K562 (cell line): ENCODE measurements around the gene GGT6. TPM values are rescaled to one million over a fixed set of nuclear protein-coding genes. Genes with fewer than 3 reads are reported as not detected.

Experiments used
- ATAC-seq: fragments of 200-7000 bp; cut with Tn5 transposase; 3 replicates; pipeline ENCODE4 v1.9.1; 2020; ENCODE audit warnings: moderate library complexity
- BruUV-seq: library from RNA; stranded (reverse); fragments of 400-500 nt; replicated peaks from 2 replicates; lab custom pipeline; 2021; lab: Mats Ljungman, UMichigan
- CTCF ChIA-PET: fragments of 300-600 bp; formaldehyde crosslinking; extraction: SDS; loops from one replicate; lab custom pipeline; 2021; ENCODE audit warnings: low intra/inter-chr PET ratio; lab: Yijun Ruan, JAX
- POLR2A ChIA-PET: fragments of 300-600, 350-650 bp; sonication (Branson Sonifier 250); formaldehyde crosslinking; extraction: SDS; loops from one replicate; lab custom pipeline; 2021; ENCODE audit warnings: antibody characterized with exemption, inconsistent platforms; lab: Yijun Ruan, JAX
- DNase-seq, 4 experiments: peaks; one replicate each; pipeline versions ENCODE4 v3.0.0 to v3.0.0-alpha.2; 2011 to 2018; ENCODE audit warnings: low spot score in 3 of 4, mixed read lengths in 3 of 4; ENCODE audit errors: extremely low read depth in 1 of 4
- FAIRE-seq: peaks from 2 replicates; lab custom pipeline; 2011; peaks lifted over from hg19 to GRCh38; lab: Jason Lieb, UNC
- H2AFZ ChIP-seq: 2 replicates; pipeline ENCODE4 v1.6.0; 2011; ENCODE audit warnings: low read depth, low read length, control low read depth, inconsistent platforms
- H3K27ac ChIP-seq: fragments of 200-600 bp; 3 replicates; pipeline ENCODE4 v1.8.0; 2011; ENCODE audit warnings: low read depth, mild to moderate bottlenecking, control low read depth, inconsistent platforms, low read length, moderate library complexity, mixed read lengths; ENCODE audit errors: extremely low read depth
- H3K27me3 ChIP-seq, 2 experiments: fragments of 300-600 bp in 1 of 2; 2 replicates in 1 of 2; 3 replicates in 1 of 2; pipeline versions ENCODE4 v1.6.0 to v1.8.0; 2011; ENCODE audit warnings: inconsistent platforms in 2 of 2, low read length in 2 of 2, mild to moderate bottlenecking in 1 of 2, mixed read lengths in 1 of 2, moderate library complexity in 1 of 2; ENCODE audit not compliant: control insufficient read depth in 2 of 2, insufficient read depth in 2 of 2
- H3K36me3 ChIP-seq: fragments of 300-600 bp; 3 replicates; pipeline ENCODE4 v1.8.0; 2011; ENCODE audit warnings: mild to moderate bottlenecking, low read length, inconsistent platforms; ENCODE audit not compliant: control insufficient read depth, insufficient read depth
- H3K4me1 ChIP-seq, 2 experiments: fragments of 200-600 bp in 1 of 2; replicated peaks in 1 of 2; 2 replicates in 1 of 2; 3 replicates in 1 of 2; pipeline versions ENCODE4 v1.5.1 to v1.8.0; 2011; ENCODE audit warnings: inconsistent platforms in 2 of 2, low read length in 2 of 2, mild to moderate bottlenecking in 1 of 2, mixed read lengths in 1 of 2, moderate library complexity in 1 of 2; ENCODE audit not compliant: control insufficient read depth in 2 of 2, insufficient read depth in 2 of 2
- H3K4me2 ChIP-seq: 2 replicates; pipeline ENCODE4 v1.6.1; 2011; ENCODE audit warnings: low read length, control low read depth, inconsistent platforms, mixed read lengths; ENCODE audit not compliant: insufficient read depth
- H3K4me3 ChIP-seq: fragments of 200-600 bp; sonication (generic), shearing (Covaris generic); 2 replicates; pipeline ENCODE4 v1.5.1; 2016; ENCODE audit warnings: control low read depth, inconsistent platforms
- H3K79me2 ChIP-seq: fragments of 200-600 bp; 3 replicates; pipeline ENCODE4 v1.8.0; 2011; ENCODE audit warnings: low read length, inconsistent platforms; ENCODE audit not compliant: control insufficient read depth, insufficient read depth
- H3K9ac ChIP-seq, 2 experiments: 2 replicates each; pipeline versions ENCODE4 v1.6.0 to v1.6.1; 2011; ENCODE audit warnings: low read depth in 2 of 2, low read length in 2 of 2, control low read depth in 1 of 2, inconsistent platforms in 1 of 2, mild to moderate bottlenecking in 1 of 2, mixed read lengths in 1 of 2; ENCODE audit not compliant: insufficient read depth in 1 of 2
- H3K9me1 ChIP-seq: one replicate; pipeline ENCODE4 v1.6.0; 2011; ENCODE audit warnings: inconsistent platforms, mild to moderate bottlenecking, low read length, moderate library complexity; ENCODE audit not compliant: control insufficient read depth, insufficient read depth
- H3K9me3 ChIP-seq: replicated peaks from 2 replicates; pipeline ENCODE4 v1.5.1; 2011; ENCODE audit warnings: low read depth, low read length, inconsistent platforms; ENCODE audit not compliant: control insufficient read depth, insufficient read depth
- H4K20me1 ChIP-seq: replicated peaks from 2 replicates; pipeline ENCODE4 v1.6.1; 2011; ENCODE audit warnings: low read length, inconsistent platforms, mixed read lengths; ENCODE audit not compliant: control insufficient read depth, insufficient read depth
- CBFA2T3 ChIP-seq: fragments of 450-650 bp; IDR thresholded peaks from 2 replicates; pipeline ENCODE4 v1.6.1; 2017
- NFE2 ChIP-seq: IDR thresholded peaks from 2 replicates; pipeline ENCODE4 v1.6.1; 2014; ENCODE audit warnings: antibody characterized with exemption, low read depth
- NFIC ChIP-seq: fragments of 450-650 bp; IDR thresholded peaks from 2 replicates; pipeline ENCODE4 v1.6.1; 2017; ENCODE audit warnings: mild to moderate bottlenecking, inconsistent platforms
- NR0B1 ChIP-seq: fragments of 450-650 bp; IDR thresholded peaks from one replicate; pipeline ENCODE4 v1.6.1; 2018; ENCODE audit warnings: mild to moderate bottlenecking, moderate library complexity; ENCODE audit not compliant: partially characterized antibody
- PHF8 ChIP-seq: fragments of 200-600 bp; sonication (generic); IDR thresholded peaks from 2 replicates; pipeline ENCODE4 v1.6.1; 2012; ENCODE audit warnings: mixed run types, mild to moderate bottlenecking, inconsistent platforms, low read length, moderate library complexity, borderline replicate concordance
- ZBTB2 ChIP-seq: fragments of 450-650 bp; IDR thresholded peaks from 2 replicates; pipeline ENCODE4 v1.6.1; 2016; ENCODE audit warnings: antibody characterized with exemption
- ZC3H4 ChIP-seq: sonication (generic); formaldehyde crosslinking; IDR thresholded peaks from 2 replicates; pipeline ENCODE4 v1.9.0; 2021; ENCODE audit warnings: missing genetic modification reagents, borderline replicate concordance
- WGBS: fragments of 100-300 bp; shearing (Covaris generic); methylation state at CpG from one replicate; pipeline ENCODE4 v1.1.6; 2016; ENCODE audit warnings: low coverage, mixed read lengths; ENCODE audit not compliant: insufficient coverage; ENCODE audit errors: missing lambda C conversion rate; 5-methylcytosine and 5-hydroxymethylcytosine counted together
- in situ Hi-C: fragments of 300-500 bp; cut with MboI; formaldehyde crosslinking; loops from 4 replicates; pipeline ENCODE4 v1.15.0; 2018; ENCODE audit warnings: inconsistent platforms, mixed read lengths
- intact Hi-C: fragments of 100-400 bp; cut with micrococcal nuclease; formaldehyde crosslinking; loops from 2 replicates; pipeline ENCODE4 v1.14.2; 2022
- polyA plus RNA-seq, 8 experiments: library from polyadenylated mRNA; depleted of rRNA in 4 of 8; stranded (reverse) in 5 of 8; unstranded in 3 of 8; fragments of >200 nt; fragmentation: Nextera tagmentation in 2 of 8; fragmentation: Illumina TruSeq in 1 of 8; extraction: Ambion mirVana in 2 of 8; extraction: Trizol in 1 of 8; gene quantifications; 2 replicates each; pipeline versions ENCODE4 v1.2.1 to v1.2.3, GENCODE V29; 2011 to 2014; ENCODE audit warnings: inconsistent platforms in 1 of 8, missing spikeins in 1 of 8
- total RNA-seq, 7 experiments: library from RNA; depleted of rRNA in 6 of 7; stranded (reverse); fragments of >200 nt in 6 of 7; fragmentation: Illumina TruSeq in 2 of 7; extraction: Trizol in 2 of 7; gene quantifications; 2 replicates each; pipeline versions ENCODE4 v1.2.1 to v1.2.3, GENCODE V29; 2011 to 2021; ENCODE audit warnings: low replicate concordance in 1 of 7

The GGT6 gene
- total and polyA plus RNA-seq, 9 of the 15 experiments (the other 6 are each of a cell fraction or from before 2014, with no cell fraction given) = 0.09 TPM; not detected in 8

- Histone ChIP-seq H4K20me1 (peaks cover 5% of the 10 kb centered on the region), H3K27ac (no peak overlapping the region), H3K9me3 (no peaks in the 10 kb centered on the region), H3K9me1 (no peaks in the 10 kb centered on the region), H3K36me3 (no peaks in the 10 kb centered on the region), H3K79me2 (no peaks in the 10 kb centered on the region), H3K4me3 (no peak overlapping the region), H3K9ac (no peak overlapping the region), H2AFZ (no peak overlapping the region), H3K4me2 (no peak overlapping the region), H3K27me3 (peaks cover 0 to 73% of the 10 kb centered on the region in 2 experiments; a peak in 2 of 5 replicates), H3K4me1 (peaks cover 5 to 29% of the 10 kb centered on the region in 2 experiments; a peak in 4 of 5 replicates)
- no TSS peak for BruUV-seq
- POLR2A ChIA-PET = interaction anchor here (1.2 kb wide), 1 partner anchor 15 kb away, joined by 3 read pairs; no protein-coding TSS in a partner anchor
- DNase-seq (no peak), FAIRE-seq (no peak), ATAC-seq (no peak)
- CTCF ChIA-PET = no interaction called here
- in situ Hi-C loops (no loop called here), intact Hi-C loops (no loop called here)
- no peak for TF ChIP-seq ZBTB2
- TF ChIP-seq CBFA2T3 = peak; percentile 60
- TF ChIP-seq NFIC = peak; percentile 36; the same call in 1 of the 2 replicates
- no peak for TF ChIP-seq ZC3H4 (CRISPR knock-in tag)
- TF ChIP-seq NFE2 = peak; percentile 42
- no peak for TF ChIP-seq PHF8
- TF ChIP-seq NR0B1 = no peak
- WGBS = 17% methylated on average over 3 of the region's 3 CpGs
Measured at GRCh38 chr17:4508207-4508606, 52.2 kb downstream of the GGT6 start.
